ENCODE data around the gene SOBP.

The SOBP gene

DNA sequence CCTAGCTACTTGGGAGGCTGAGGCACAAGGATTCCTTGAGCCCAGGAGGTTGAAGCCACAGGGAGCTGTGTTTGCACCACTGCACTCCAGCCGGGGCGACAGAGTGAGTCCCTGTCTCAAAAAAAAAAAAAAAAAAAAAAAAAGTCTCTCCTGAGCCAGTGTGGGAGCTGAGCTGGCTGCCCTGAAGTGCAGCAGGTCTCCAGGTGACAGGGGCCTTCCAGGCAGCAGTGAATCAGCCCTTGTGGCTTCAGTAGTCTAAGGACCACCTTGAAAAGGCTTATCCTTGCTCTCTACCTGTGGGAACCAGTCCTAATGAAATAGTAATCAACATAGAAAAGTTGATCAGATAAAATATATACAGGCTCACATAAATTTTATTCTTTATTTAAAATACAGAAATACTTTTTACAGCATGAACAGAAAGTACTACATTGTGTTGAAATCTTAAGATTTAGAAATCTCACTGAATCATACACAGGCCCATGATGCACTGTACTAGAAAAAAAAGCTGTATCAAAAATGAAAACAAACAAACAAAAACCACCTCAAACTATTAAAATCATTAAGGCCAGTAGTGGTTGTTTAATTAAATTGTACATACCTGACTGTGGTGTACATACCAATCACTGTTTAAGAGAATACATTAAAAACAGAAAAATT, 205.3 kb downstream of the SOBP start:
- DNase-seq = no peak

GRCh38 chr6:107697682-107698081, 207.8 kb downstream of the SOBP start:
- DNase-seq = no peak

- no peak for DNase-seq
Measured at GRCh38 chr6:107698146-107698545, 208.2 kb downstream of the SOBP start.

DNA sequence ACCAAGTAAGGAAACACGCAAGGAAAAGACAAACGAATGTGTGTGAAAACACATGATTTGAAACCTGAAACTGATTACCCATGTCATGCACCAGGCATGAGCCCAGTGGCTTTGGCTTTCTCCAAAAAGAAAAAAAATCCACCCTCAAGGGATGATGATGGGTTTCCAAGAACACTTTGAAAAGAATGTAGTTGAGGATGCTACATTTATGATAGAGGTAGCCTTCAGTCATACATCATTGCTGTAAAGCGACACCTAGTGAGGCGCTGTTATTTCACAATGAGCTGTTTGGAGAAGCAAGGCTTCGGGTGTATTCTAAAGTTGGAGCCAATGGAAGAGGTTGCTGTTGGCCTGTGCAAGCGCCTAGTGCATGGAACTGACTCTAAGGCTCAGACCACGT, 209.3 kb downstream of the SOBP start:
- no peak for DNase-seq

- DNase-seq = no peak
Measured at GRCh38 chr6:107699697-107700325, 209.9 kb downstream of the SOBP start.

- DNase-seq = no peak
Measured at GRCh38 chr6:107703606-107704005, 213.7 kb downstream of the SOBP start.

DNA sequence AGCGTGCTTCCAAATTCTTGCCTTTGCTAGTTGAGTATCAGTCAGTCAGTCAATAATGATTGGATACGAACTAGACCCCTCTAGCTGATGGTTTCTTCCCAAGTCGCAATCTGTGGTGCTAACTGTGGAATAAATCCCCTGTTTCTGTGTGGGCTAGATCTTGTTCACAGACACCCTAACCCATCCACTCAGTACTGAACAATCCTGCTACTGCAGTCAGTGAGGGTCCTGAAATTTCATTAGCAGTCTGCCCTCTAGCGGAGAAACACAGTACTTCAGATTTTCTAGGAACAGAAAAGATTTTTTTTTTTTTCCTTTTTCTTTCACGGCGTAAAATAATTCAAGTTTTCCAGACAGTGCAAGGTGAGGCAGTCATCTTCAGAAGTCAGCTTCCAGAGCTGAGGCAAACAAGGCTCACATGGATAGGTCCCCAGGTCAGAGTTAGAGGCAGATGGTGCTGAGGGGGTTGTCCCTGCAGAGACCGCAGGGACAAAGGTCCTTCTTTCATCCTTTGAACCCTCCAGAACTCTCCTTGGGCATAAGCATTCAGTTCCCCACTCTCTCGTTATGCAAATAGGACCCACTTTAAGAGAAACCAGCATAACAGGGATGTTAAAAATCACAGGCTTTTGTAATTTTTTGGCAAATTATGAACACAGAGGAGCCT, 214.6 kb downstream of the SOBP start:
- no peak for DNase-seq

DNA sequence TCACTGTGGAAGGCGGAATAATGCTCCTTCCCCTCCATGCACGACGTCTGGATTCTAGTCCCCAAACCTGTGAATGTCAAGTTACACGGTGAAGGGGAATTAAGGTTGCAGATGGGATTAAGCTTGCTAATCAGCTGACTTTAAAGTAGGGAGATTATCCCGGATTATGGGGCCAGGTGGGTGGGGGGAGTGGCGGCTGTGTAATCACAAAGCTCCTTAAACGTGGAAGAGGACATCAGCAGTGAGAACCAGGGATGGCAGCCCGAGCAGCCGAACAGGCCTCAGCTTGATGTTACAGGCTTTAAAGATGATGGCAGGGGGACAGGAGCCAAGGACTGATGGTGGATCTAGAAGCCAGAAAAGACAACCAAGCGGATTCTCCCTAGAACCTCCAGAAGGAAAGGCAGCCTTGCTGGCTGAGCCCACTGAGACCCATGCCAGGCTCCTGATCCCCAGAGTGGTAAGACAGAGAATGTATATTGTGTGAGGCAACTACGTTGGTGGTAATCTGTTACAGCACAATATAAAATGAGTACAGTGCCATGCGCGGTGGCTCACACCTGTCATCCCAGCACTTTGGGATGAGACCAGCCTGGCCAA, 216.7 kb downstream of the SOBP start:
- no peak for DNase-seq

DNA sequence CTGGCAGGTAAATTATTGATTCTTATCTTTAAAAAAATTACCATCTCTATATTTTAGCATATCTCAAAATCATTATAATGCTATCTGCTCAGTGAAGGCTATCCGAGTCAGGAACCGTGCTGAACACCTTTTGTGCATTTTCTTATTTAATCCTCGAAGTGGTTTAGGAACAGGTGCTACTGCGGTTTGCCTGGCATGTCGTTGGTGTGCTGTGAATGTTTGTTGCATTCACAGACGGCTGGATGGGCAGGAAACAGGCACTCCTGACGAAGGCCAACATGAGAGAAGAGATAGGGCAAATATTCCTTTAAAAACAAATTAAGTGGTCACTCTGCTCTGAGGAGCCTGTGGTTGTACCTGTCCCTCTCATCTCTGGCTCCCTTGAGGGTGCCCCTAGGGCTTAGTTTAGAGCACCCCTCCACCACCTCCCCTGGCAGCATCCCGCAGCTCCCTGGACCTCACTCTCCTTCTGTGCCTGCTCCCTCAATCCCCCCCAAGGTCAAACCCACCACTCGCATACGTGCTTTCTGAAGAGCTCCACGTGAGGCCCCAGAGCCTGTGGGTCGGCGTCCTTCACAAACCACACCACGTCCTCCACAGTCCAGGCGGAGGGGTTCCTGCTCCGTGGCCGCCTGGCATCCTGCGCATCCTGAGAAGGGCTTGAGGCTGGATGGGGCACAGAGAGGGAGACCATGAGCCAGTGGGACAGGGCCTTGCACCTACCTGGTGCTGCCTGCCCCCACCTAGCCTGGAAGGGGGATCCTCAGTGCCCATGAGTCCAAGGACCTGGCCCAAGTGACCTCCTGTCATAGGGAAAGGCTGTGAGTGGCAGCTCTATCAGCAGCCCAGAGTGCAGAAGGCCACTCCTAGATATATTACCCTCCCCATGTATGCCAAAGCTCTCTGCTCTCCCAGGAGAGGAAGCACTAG, 217.7 kb downstream of the SOBP start:
- no peak for DNase-seq

- DNase-seq = no peak
Measured at GRCh38 chr6:107708435-107708834, 218.5 kb downstream of the SOBP start.

DNA sequence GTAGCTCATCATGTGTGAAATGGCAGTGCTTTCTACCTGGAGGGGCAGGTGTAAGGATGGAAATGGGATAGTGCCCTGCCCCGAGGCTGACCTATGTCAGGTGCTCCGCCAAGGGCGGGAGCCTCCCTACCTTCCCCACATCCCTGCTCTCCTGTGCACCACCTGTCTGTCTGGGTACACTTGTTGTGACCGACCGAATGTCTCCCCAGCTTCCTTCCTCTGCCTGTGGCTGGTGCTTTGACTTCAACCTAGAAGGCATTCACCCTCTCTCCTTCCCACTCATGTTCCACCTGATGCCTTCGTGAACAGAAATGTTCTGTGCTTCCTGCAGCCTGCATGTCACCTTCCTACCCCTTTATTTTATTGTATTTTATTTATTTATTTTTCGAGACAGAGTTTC, 219.4 kb downstream of the SOBP start:
- no peak for DNase-seq
